Mucosa of rectum (tissue), 2 donors: ENCODE results near the gene PIEZO2.

Experiments used
- H3K27ac ChIP-seq, 2 donors: one replicate each; pipeline ENCODE4 v1.7.0; 2013; ENCODE audit warnings: inconsistent platforms in 2 of 2, low read depth in 2 of 2, low read length in 2 of 2
- H3K27me3 ChIP-seq, 2 donors: one replicate each; pipeline ENCODE4 v1.7.0; 2013; ENCODE audit warnings: low read length in 2 of 2; ENCODE audit not compliant: control insufficient read depth in 2 of 2, insufficient read depth in 2 of 2
- H3K36me3 ChIP-seq, 2 donors: one replicate each; pipeline ENCODE4 v1.7.0; 2013; ENCODE audit warnings: low read length in 2 of 2; ENCODE audit not compliant: control insufficient read depth in 2 of 2, insufficient read depth in 2 of 2
- H3K4me1 ChIP-seq, 2 donors: one replicate each; pipeline ENCODE4 v1.7.0; 2013; ENCODE audit warnings: low read length in 2 of 2, mild to moderate bottlenecking in 1 of 2; ENCODE audit not compliant: control insufficient read depth in 2 of 2, insufficient read depth in 2 of 2
- H3K4me3 ChIP-seq, 2 donors: one replicate each; pipeline ENCODE4 v1.7.0; 2013; ENCODE audit warnings: low read length in 2 of 2
- H3K9ac ChIP-seq, 2 donors: one replicate each; pipeline ENCODE4 v1.7.0; 2013; ENCODE audit warnings: low read length in 2 of 2, low read depth in 1 of 2, mild to moderate bottlenecking in 1 of 2
- H3K9me3 ChIP-seq, 2 donors: one replicate each; pipeline ENCODE4 v1.7.0; 2013; ENCODE audit warnings: low read length in 2 of 2; ENCODE audit not compliant: control insufficient read depth in 2 of 2
- donor health status: healthy.
- donor health status: Normal muscosa, but diverticular disease.

Gene PIEZO2

GRCh38 chr18:11165952-11166351 is 16.6 kb upstream of the PIEZO2 start:
- no peak overlapping the region for H3K4me3 ChIP-seq
- no peak overlapping the region for H3K27ac ChIP-seq
- H3K4me1 ChIP-seq: no peaks in the 10 kb centered on the region
- no peaks in the 10 kb centered on the region for H3K9me3 ChIP-seq
- no peaks in the 10 kb centered on the region for H3K36me3 ChIP-seq
- no peaks in the 10 kb centered on the region for H3K27me3 ChIP-seq
- H3K9ac ChIP-seq: no peak overlapping the region

GRCh38 chr18:11165138-11165537 is 15.8 kb upstream of the PIEZO2 start:
- H3K9me3 ChIP-seq: no peaks in the 10 kb centered on the region

GRCh38 chr18:11163665-11164064 is 14.3 kb upstream of the PIEZO2 start:
- H3K4me3 ChIP-seq: no peak overlapping the region
- no peaks in the 10 kb centered on the region for H3K27me3 ChIP-seq
- H3K4me1 ChIP-seq: no peaks in the 10 kb centered on the region
- H3K9ac ChIP-seq: no peak overlapping the region
- H3K27ac ChIP-seq: no peak overlapping the region
- no peaks in the 10 kb centered on the region for H3K36me3 ChIP-seq
- H3K9me3 ChIP-seq: no peaks in the 10 kb centered on the region

More at GRCh38 chr18:11165138-11165537, 15.8 kb upstream of the PIEZO2 start:
- Histone ChIP-seq H3K4me3 (no peak overlapping the region), H3K27me3 (no peaks in the 10 kb centered on the region), H3K36me3 (no peaks in the 10 kb centered on the region), H3K4me1 (no peaks in the 10 kb centered on the region), H3K27ac (no peak overlapping the region), H3K9ac (no peak overlapping the region)

- Histone ChIP-seq H3K4me3 (no peak overlapping the region), H3K36me3 (no peaks in the 10 kb centered on the region), H3K9me3 (peaks cover 0 to 2% of the 10 kb centered on the region in 2 donors), H3K4me1 (no peaks in the 10 kb centered on the region), H3K27ac (no peak overlapping the region), H3K27me3 (no peaks in the 10 kb centered on the region), H3K9ac (no peak overlapping the region)
Observed at GRCh38 chr18:11162889-11163288, 13.5 kb upstream of the PIEZO2 start.

GRCh38 chr18:11162462-11162861 is 13.1 kb upstream of the PIEZO2 start:
- Histone ChIP-seq H3K36me3 (no peaks in the 10 kb centered on the region), H3K4me1 (no peaks in the 10 kb centered on the region), H3K27me3 (no peaks in the 10 kb centered on the region), H3K9ac (no peak overlapping the region), H3K4me3 (no peak overlapping the region), H3K27ac (no peak overlapping the region), H3K9me3 (peaks cover 0 to 2% of the 10 kb centered on the region in 2 donors)

GRCh38 chr18:11160313-11160712 is 10.9 kb upstream of the PIEZO2 start:
- Histone ChIP-seq H3K9me3 (peaks cover 0 to 2% of the 10 kb centered on the region in 2 donors), H3K4me1 (no peaks in the 10 kb centered on the region), H3K9ac (no peak overlapping the region), H3K27ac (no peak overlapping the region), H3K36me3 (no peaks in the 10 kb centered on the region), H3K4me3 (no peak overlapping the region), H3K27me3 (no peaks in the 10 kb centered on the region)

- Histone ChIP-seq H3K27me3 (no peaks in the 10 kb centered on the region), H3K4me3 (no peak overlapping the region), H3K9ac (no peak overlapping the region), H3K9me3 (peaks cover 0 to 2% of the 10 kb centered on the region in 2 donors), H3K27ac (no peak overlapping the region), H3K36me3 (no peaks in the 10 kb centered on the region), H3K4me1 (no peaks in the 10 kb centered on the region)
Observed at GRCh38 chr18:11159844-11160243, 10.5 kb upstream of the PIEZO2 start.

GRCh38 chr18:11156978-11157377 is 7.6 kb upstream of the PIEZO2 start:
- H3K27me3 ChIP-seq: no peaks in the 10 kb centered on the region
- H3K27ac ChIP-seq: no peak overlapping the region
- peaks cover 0 to 2% of the 10 kb centered on the region in 2 donors for H3K9me3 ChIP-seq
- no peaks in the 10 kb centered on the region for H3K4me1 ChIP-seq
- no peak overlapping the region for H3K9ac ChIP-seq
- H3K4me3 ChIP-seq: no peak overlapping the region
- no peaks in the 10 kb centered on the region for H3K36me3 ChIP-seq

GRCh38 chr18:11155034-11155759 is 5.8 kb upstream of the PIEZO2 start:
- no peak overlapping the region for H3K27ac ChIP-seq
- no peaks in the 10 kb centered on the region for H3K36me3 ChIP-seq
- H3K9me3 ChIP-seq: peaks cover 0 to 2% of the 10 kb centered on the region in 2 donors
- H3K27me3 ChIP-seq: no peaks in the 10 kb centered on the region
- no peak overlapping the region for H3K4me3 ChIP-seq
- no peak overlapping the region for H3K9ac ChIP-seq
- no peaks in the 10 kb centered on the region for H3K4me1 ChIP-seq

GRCh38 chr18:11154368-11154989 is 5.1 kb upstream of the PIEZO2 start:
- Histone ChIP-seq H3K4me3 (no peak overlapping the region), H3K27ac (no peak overlapping the region), H3K27me3 (no peaks in the 10 kb centered on the region), H3K9ac (no peak overlapping the region), H3K9me3 (peaks cover 0 to 2% of the 10 kb centered on the region in 2 donors), H3K4me1 (no peaks in the 10 kb centered on the region), H3K36me3 (no peaks in the 10 kb centered on the region)
